Activated CD4-positive, alpha-beta memory T cell treated with anti-CD3 and anti-CD28 coated beads for 36 hours (primary cell): Measurements from ENCODE around the gene SLC4A8. TPM values are rescaled to one million over a fixed set of nuclear protein-coding genes. Genes with fewer than 3 reads are reported as not detected.
A peak's percentile ranks its signal among the peaks of the same experiment; 100 is the strongest.
"Not testable (repeated sequence)": the region's sequence is repeated elsewhere in the genome, so short reads cannot be mapped to it uniquely, and the experiment has no call there.

Experiments used
- CTCF ChIA-PET: fragments of 350-600 bp; sonication (Branson Sonifier 250); formaldehyde crosslinking; loops from one replicate; lab custom pipeline; 2021; ENCODE audit warnings: antibody characterized with exemption, inconsistent platforms; lab: Charles Lee
- POLR2A ChIA-PET: fragments of 350-600 bp; sonication (Branson Sonifier 250); formaldehyde crosslinking; loops from one replicate; lab custom pipeline; 2021; ENCODE audit warnings: antibody characterized with exemption; lab: Charles Lee
- DNase-seq: peaks from one replicate; pipeline ENCODE4 v3.0.0-alpha.2; 2020
- H3K27ac Mint-ChIP-seq: one replicate; pipeline ENCODE4 v1.8.0; 2021; ENCODE audit warnings: mixed read lengths
- H3K27me3 Mint-ChIP-seq: one replicate; pipeline ENCODE4 v1.8.0; 2021; ENCODE audit warnings: mixed read lengths
- H3K36me3 Mint-ChIP-seq: one replicate; pipeline ENCODE4 v1.8.0; 2021; ENCODE audit warnings: mixed read lengths
- H3K4me1 Mint-ChIP-seq: one replicate; pipeline ENCODE4 v1.8.0; 2021; ENCODE audit warnings: low read depth, mixed read lengths
- H3K4me3 Mint-ChIP-seq: one replicate; pipeline ENCODE4 v1.8.0; 2021; ENCODE audit warnings: mild to moderate bottlenecking, mixed read lengths
- H3K9me3 Mint-ChIP-seq: one replicate; pipeline ENCODE4 v1.8.0; 2021; ENCODE audit warnings: mixed read lengths
- intact Hi-C: fragments of 100-400 bp; cut with micrococcal nuclease; formaldehyde crosslinking; loops from one replicate; pipeline ENCODE4 v1.15.1; 2023
- total RNA-seq, 2 experiments: library from RNA; stranded (reverse); gene quantifications; one replicate each; pipeline ENCODE4 v1.2.3, GENCODE V29; 2021

SLC4A8 gene
- total RNA-seq, 2 experiments from 2014 or later = 1.8 to 3.7 TPM

DNA sequence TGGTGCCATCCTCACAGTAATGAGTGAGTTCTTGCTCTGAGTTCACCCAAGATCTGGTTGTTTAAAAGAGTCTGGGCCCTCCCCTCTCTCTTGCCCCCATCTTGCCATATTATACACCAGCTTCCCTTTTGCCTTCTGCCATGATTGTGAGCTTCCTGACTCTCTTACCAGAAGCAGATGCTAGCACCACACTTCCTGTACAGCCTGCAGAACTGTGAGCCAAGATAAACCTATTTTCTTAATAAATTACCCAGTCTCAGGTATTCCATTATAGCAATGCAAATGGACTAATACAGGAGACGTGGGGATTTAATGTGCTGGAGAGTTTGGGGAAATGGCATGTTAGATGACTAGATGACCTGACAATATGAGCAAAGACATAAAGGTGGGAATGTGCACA is 12.8 kb downstream of the SLC4A8 start:
- Mint-ChIP-seq H3K4me1 (peaks cover 17% of the 10 kb centered on the region), H3K9me3 (no peaks in the 10 kb centered on the region), H3K27me3 (no peaks in the 10 kb centered on the region), H3K4me3 (no peak overlapping the region), H3K27ac (no peak overlapping the region), H3K36me3 (no peaks in the 10 kb centered on the region)
- intact Hi-C loops = no loop called here
- ChIA-PET POLR2A (no interaction called here), CTCF (interaction anchor here (0.5 to 1.4 kb wide), 2 partner anchors 94 to 98 kb away, joined by 3 read pairs; no protein-coding TSS in a partner anchor)
- no peak for DNase-seq

DNA sequence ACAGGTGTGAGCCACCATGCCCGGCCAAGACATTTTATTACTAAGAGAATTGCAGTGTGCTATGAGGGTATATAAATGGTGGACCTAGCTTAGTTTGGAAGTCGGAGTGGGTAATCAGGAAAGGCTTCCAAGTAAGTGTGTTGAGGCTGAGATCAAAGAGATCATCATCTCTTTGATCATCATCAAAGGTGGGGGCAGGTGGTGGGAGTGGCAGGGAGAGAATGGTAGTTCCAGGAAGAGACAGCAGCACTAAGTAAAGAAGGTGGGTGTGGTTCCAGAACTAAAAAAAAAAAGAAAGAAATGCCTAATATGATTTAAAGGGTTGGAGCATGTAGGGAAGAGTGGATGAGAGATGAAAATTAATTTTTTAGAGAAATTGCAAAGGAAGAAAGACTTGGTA is 14.7 kb downstream of the SLC4A8 start:
- H3K27me3 Mint-ChIP-seq = no peaks in the 10 kb centered on the region
- peaks cover 17% of the 10 kb centered on the region for H3K4me1 Mint-ChIP-seq
- no peak overlapping the region for H3K27ac Mint-ChIP-seq
- no peak for DNase-seq
- H3K36me3 Mint-ChIP-seq = no peaks in the 10 kb centered on the region
- ChIA-PET POLR2A (no interaction called here), CTCF (interaction anchor here (0.9 kb wide), 1 partner anchor 93 kb away, joined by 3 read pairs; no protein-coding TSS in a partner anchor)
- H3K9me3 Mint-ChIP-seq = no peaks in the 10 kb centered on the region
- intact Hi-C loops = no loop called here
- H3K4me3 Mint-ChIP-seq = no peak overlapping the region

DNA sequence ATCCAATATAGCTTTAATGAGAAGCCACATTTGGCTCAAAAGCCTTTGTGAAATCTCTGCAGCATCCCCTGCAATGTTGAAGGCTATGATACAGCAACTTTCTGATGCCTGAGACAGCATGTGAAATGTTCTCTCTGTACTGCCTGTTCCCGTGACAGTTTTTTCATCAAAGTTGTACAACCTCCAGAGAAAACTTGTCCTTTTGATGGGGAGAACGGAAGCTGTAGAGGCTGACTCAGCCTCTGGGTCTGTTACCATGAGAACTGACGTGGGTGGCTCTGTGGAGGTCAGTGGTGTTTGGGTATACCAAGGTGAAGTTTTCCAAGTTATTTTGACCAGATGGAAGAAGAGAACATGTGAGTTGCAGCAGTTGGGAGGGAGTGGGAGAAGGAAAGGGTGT is 17.0 kb downstream of the SLC4A8 start:
- Mint-ChIP-seq H3K4me1 (peaks cover 17% of the 10 kb centered on the region), H3K4me3 (no peak overlapping the region), H3K27me3 (no peaks in the 10 kb centered on the region), H3K27ac (no peak overlapping the region), H3K36me3 (no peaks in the 10 kb centered on the region), H3K9me3 (no peaks in the 10 kb centered on the region)
- POLR2A ChIA-PET = interaction anchor here (0.6 kb wide), 1 partner anchor 1778 kb away, joined by 4 read pairs; no protein-coding TSS in a partner anchor
- DNase-seq = peak; percentile 16
- CTCF ChIA-PET = interaction anchor here (0.6 to 1.0 kb wide), 2 partner anchors 20 to 679 kb away, joined by 3 to 4 read pairs; no protein-coding TSS in a partner anchor
- intact Hi-C loops = no loop called here

DNA sequence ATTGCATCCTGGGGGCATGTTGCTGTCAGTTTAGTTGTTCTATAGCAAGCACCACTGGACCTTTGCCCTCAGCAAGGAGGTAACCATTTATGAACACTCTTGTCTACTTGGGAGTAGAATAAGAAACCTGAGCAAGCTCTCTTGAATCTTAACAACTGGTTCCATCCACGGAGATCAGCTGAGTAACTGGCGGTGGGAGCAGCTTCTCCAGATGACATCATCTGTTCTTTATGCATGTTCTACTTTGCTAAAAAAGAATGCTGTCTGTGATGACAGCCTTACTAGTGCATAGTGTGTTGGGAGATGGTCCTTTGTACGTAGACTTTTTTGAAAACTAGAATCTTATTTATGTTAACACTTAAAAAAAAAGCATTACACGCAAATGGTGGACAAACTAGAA is 17.7 kb downstream of the SLC4A8 start:
- no peaks in the 10 kb centered on the region for H3K36me3 Mint-ChIP-seq
- H3K4me1 Mint-ChIP-seq = peaks cover 17% of the 10 kb centered on the region
- ChIA-PET CTCF (no interaction called here), POLR2A (no interaction called here)
- no peak for DNase-seq
- no peaks in the 10 kb centered on the region for H3K27me3 Mint-ChIP-seq
- H3K9me3 Mint-ChIP-seq = no peaks in the 10 kb centered on the region
- intact Hi-C loops = no loop called here
- H3K4me3 Mint-ChIP-seq = no peak overlapping the region
- no peak overlapping the region for H3K27ac Mint-ChIP-seq

DNA sequence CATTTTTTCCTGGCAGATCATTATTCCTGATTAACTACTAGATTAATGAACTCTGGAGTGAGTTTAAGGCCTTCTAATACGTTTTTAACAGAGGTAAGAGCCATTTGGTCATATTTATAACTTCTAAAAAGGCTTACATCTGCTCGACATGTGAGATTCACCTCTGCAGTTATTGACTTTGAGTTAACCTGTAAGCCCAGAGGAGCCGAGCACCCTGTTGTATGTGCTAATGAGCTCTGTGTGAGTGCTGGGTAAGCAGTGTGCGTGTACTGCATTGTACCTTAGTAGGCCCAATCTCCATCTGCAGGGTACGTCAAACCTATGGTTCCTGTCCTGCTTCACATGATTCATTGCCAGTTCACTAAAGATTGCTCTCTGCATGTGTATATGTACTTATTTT is 18.9 kb downstream of the SLC4A8 start:
- Mint-ChIP-seq H3K4me3 (no peak overlapping the region), H3K27ac (no peak overlapping the region), H3K27me3 (no peaks in the 10 kb centered on the region), H3K4me1 (peaks cover 17% of the 10 kb centered on the region), H3K9me3 (no peaks in the 10 kb centered on the region), H3K36me3 (no peaks in the 10 kb centered on the region)
- POLR2A ChIA-PET = no interaction called here
- CTCF ChIA-PET = no interaction called here
- intact Hi-C loops = no loop called here
- no peak for DNase-seq

DNA sequence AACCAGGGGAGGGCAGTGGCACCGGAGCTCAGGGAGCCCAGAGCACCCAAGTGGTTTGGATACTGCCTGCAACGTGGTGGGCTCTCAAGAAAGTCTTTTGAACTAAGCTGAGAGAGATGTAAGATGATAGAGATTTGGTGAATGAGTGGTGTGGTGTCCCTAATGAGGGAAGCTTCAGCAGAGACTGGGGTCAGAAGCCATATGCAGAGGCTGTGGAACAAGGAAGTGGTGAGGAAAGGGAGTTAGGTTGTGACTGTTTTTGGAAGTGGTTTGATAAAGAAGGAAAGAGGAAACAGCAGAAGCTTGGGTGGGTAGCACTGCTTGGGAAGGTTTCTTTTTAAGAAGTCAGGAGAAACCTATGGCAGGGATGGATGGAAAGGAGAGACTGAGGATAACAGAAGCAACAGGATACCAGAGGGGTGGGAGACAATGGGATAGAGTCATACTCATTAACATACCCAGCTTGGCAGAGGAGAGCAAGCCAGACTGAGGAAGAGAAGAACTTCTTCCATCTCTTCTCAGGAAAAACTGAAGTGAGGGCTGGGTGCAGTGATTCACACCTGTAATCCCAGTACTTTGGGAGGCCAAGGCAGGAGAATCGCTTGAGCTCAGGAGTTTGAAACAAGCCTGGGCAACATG is 24.1 kb downstream of the SLC4A8 start:
- Mint-ChIP-seq H3K4me1 (no peaks in the 10 kb centered on the region), H3K9me3 (no peaks in the 10 kb centered on the region), H3K27me3 (no peaks in the 10 kb centered on the region), H3K27ac (no peak overlapping the region), H3K4me3 (no peak overlapping the region), H3K36me3 (no peaks in the 10 kb centered on the region)
- ChIA-PET POLR2A (no interaction called here), CTCF (interaction anchor here (1.0 kb wide), 1 partner anchor 83 kb away, joined by 4 read pairs; no protein-coding TSS in a partner anchor)
- intact Hi-C loops = no loop called here
- no peak for DNase-seq

DNA sequence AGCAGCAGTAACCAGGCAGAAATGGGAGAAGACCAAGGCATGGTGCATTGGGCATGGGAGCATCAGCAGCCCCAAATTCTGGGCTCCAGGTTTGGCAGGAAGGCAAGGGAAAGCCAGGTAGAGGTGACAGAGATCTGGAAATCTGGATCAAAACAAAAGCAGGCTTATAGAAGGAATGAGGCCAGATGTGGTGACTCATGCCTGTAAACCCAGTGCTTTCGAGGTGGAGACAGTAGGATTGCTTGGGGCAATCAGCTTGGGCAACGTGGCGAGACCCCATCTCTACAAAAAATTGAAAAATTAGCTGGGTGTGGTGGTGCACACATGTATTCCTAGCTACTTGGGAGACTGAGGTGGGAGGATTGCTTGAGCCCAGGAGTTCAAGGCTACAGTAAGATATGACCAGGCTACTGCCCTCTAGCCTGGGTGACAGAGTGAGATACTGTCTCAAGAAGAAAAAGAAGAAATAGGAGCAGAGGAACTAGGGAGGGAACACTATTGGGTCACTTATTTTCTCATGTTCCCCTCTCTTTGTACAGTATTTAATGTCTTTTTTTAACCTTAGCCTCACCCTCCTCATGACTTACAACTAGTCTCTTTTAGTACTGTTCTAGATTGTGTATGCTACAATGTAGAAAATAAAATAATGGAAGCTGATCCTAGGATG is 25.1 kb downstream of the SLC4A8 start:
- Mint-ChIP-seq H3K27ac (no peak overlapping the region), H3K4me3 (no peak overlapping the region), H3K36me3 (no peaks in the 10 kb centered on the region), H3K27me3 (no peaks in the 10 kb centered on the region), H3K9me3 (no peaks in the 10 kb centered on the region), H3K4me1 (no peaks in the 10 kb centered on the region)
- intact Hi-C loops = no loop called here
- ChIA-PET CTCF (interaction anchor here (0.9 kb wide), 1 partner anchor 371 kb away, joined by 3 read pairs; no protein-coding TSS in a partner anchor), POLR2A (no interaction called here)
- no peak for DNase-seq

DNA sequence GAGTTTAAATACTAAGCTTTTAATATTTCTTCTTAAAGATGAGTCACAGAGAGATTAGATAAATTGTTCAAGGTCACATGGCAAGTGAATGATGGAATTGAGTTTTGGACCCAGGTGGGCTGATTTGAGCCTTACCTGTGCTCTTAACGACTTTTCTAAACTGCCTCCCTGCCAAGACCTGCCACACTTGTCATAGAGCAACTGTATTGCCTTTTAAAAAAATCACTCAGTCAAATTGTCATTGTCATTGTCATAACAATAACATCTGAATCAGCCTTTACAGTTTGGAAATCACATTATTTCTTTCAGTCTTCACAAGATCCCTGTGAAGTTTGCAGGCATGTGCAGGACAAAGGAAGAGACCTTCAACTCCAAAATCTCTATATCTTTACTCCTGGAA is 25.7 kb downstream of the SLC4A8 start:
- Mint-ChIP-seq H3K4me3 (no peak overlapping the region), H3K27ac (no peak overlapping the region), H3K4me1 (no peaks in the 10 kb centered on the region), H3K27me3 (no peaks in the 10 kb centered on the region), H3K36me3 (no peaks in the 10 kb centered on the region), H3K9me3 (no peaks in the 10 kb centered on the region)
- intact Hi-C loops = no loop called here
- ChIA-PET POLR2A (no interaction called here), CTCF (interaction anchor here (0.9 kb wide), 1 partner anchor 371 kb away, joined by 3 read pairs; no protein-coding TSS in a partner anchor)
- DNase-seq = no peak

DNA sequence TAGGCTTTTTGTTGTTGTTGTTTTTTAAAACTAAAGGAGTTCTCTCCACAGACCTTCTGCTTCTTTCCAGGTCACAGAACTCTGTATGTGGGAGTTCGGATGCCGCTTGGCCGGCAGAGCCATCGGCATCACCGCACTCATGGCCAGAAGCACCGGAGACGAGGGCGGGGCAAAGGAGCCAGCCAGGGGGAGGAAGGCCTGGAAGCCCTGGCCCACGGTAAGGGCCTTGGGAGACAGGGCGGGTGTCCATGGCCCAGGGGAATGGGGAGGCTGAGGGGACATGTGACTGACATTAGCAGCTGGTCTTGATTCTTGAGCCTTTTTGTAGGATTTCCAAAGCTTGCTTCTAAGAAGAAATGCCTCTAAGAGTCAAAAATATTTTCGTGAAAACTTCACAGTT is 26.2 kb downstream of the SLC4A8 start:
- Mint-ChIP-seq H3K4me3 (no peak overlapping the region), H3K27me3 (no peaks in the 10 kb centered on the region), H3K4me1 (no peaks in the 10 kb centered on the region), H3K36me3 (no peaks in the 10 kb centered on the region), H3K9me3 (no peaks in the 10 kb centered on the region), H3K27ac (no peak overlapping the region)
- ChIA-PET POLR2A (no interaction called here), CTCF (no interaction called here)
- intact Hi-C loops = no loop called here
- DNase-seq = no peak

DNA sequence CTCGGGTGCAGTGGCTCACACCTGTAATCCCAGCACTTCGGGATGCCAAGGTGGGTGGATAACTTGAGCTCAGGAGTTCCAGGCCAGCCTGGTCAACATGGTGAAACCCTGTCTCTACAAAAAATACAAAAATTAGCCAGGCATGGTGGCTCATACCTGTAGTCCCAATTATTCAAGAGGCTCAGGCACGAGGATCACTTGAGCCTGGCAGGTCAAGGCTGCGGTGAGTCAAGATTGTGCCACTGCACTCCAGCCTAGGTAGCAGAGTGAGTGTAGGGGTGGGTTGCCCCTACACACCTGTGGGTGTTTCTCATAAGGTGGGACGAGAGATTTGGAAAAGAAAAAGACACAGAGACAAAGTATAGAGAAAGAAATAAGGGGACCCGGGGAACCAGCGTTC is 29.4 kb downstream of the SLC4A8 start:
- H3K36me3 Mint-ChIP-seq, CTCF ChIA-PET, H3K4me1 Mint-ChIP-seq, POLR2A ChIA-PET, H3K27ac Mint-ChIP-seq, H3K9me3 Mint-ChIP-seq, H3K27me3 Mint-ChIP-seq, H3K4me3 Mint-ChIP-seq, DNase-seq, intact Hi-C loops: not testable (repeated sequence)

DNA sequence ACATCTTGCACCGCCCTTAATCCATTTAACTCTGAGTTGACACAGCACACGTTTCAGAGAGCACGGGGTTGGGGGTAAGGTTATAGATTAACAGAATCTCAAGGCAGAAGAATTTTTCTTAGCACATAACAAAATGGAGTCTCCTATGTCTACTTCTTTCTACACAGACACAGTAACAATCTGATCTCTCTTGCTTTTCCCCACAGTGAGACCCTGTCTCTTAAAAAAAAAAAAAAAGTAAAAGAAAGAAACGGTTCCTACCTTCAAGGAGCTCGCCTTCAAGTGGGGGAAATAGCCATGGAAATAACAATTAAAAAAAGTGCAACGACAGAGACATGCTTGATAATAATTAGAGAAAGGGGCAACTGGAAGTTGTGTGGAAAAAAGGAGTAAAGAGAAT is 30.4 kb downstream of the SLC4A8 start:
- H3K9me3 Mint-ChIP-seq, POLR2A ChIA-PET, H3K36me3 Mint-ChIP-seq, intact Hi-C loops, DNase-seq, H3K27me3 Mint-ChIP-seq, H3K27ac Mint-ChIP-seq, H3K4me1 Mint-ChIP-seq, H3K4me3 Mint-ChIP-seq, CTCF ChIA-PET: not testable (repeated sequence)

DNA sequence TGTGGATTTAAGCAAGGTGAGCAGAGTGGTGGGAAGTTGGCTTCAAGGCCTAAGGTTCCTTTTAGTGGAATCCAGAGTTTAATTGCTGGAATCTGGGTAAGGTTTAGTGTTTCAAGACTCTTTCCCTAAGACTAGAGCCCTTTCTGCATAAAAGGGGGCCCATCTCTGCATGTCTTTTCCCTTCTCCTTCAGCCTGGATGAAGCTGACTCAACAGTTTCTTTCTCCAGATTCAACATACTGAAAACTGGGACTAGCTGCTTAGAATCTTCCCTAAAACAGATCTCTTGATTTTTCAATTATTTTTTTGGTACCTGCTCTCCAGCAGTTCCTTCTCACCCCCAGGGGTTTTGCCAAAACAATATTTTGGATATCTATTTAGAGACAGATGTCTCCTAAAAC is 34.0 kb downstream of the SLC4A8 start:
- no peaks in the 10 kb centered on the region for H3K36me3 Mint-ChIP-seq
- no peak overlapping the region for H3K27ac Mint-ChIP-seq
- no peaks in the 10 kb centered on the region for H3K27me3 Mint-ChIP-seq
- H3K4me1 Mint-ChIP-seq = no peaks in the 10 kb centered on the region
- CTCF ChIA-PET = interaction anchor here (1.6 kb wide), 1 partner anchor 74 kb away, joined by 6 read pairs; no protein-coding TSS in a partner anchor
- no peaks in the 10 kb centered on the region for H3K9me3 Mint-ChIP-seq
- POLR2A ChIA-PET = no interaction called here
- DNase-seq = no peak
- intact Hi-C loops = no loop called here
- no peak overlapping the region for H3K4me3 Mint-ChIP-seq
